Neural progenitor cell (in vitro differentiated cells): ENCODE results near the gene TRIM28. TPM values are rescaled to one million over a fixed set of nuclear protein-coding genes. Genes with fewer than 3 reads are reported as not detected.
A peak's percentile ranks its signal among the peaks of the same experiment; 100 is the strongest.

Source experiments
- DNase-seq: peaks from one replicate; pipeline ENCODE4 v3.0.0-alpha.2; 2016; ENCODE audit warnings: low spot score
- H2AFZ ChIP-seq: fragments of 200-600 bp; sonication (generic); replicated peaks from 2 replicates; pipeline ENCODE4 v1.6.1; 2016; ENCODE audit warnings: antibody characterized with exemption
- H3F3A ChIP-seq: fragments of 200-600 bp; sonication (generic); 2 replicates; pipeline ENCODE4 v1.6.1; 2016; ENCODE audit warnings: antibody characterized with exemption, low read depth
- H3K27ac ChIP-seq: fragments of 200-600 bp; sonication (generic); 2 replicates; pipeline ENCODE4 v1.5.1; 2016; ENCODE audit warnings: mild to moderate bottlenecking
- H3K27me3 ChIP-seq: fragments of 200-600 bp; sonication (generic); 2 replicates; pipeline ENCODE4 v1.6.1; 2016; ENCODE audit warnings: mild to moderate bottlenecking, moderate library complexity
- H3K36me3 ChIP-seq: fragments of 200-600 bp; sonication (generic); 2 replicates; pipeline ENCODE4 v1.5.1; 2016
- H3K4me1 ChIP-seq: fragments of 200-600 bp; sonication (generic); 2 replicates; pipeline ENCODE4 v1.6.1; 2016; ENCODE audit warnings: mixed run types
- H3K4me2 ChIP-seq: fragments of 200-600 bp; sonication (generic); 2 replicates; pipeline ENCODE4 v1.6.1; 2016
- H3K4me3 ChIP-seq: fragments of 200-600 bp; sonication (generic); 2 replicates; pipeline ENCODE4 v1.5.1; 2016
- H3K79me2 ChIP-seq: fragments of 200-600 bp; sonication (generic); 2 replicates; pipeline ENCODE4 v1.6.1; 2016; ENCODE audit warnings: low read depth
- H3K9ac ChIP-seq: fragments of 200-600 bp; sonication (generic); 2 replicates; pipeline ENCODE4 v1.6.1; 2016
- H3K9me3 ChIP-seq: fragments of 200-600 bp; sonication (generic); 2 replicates; pipeline ENCODE4 v1.5.1; 2016; ENCODE audit warnings: low read depth
- H4K20me1 ChIP-seq: fragments of 200-600 bp; sonication (generic); 2 replicates; pipeline ENCODE4 v1.6.1; 2016; ENCODE audit warnings: low read depth
- H3K27ac Mint-ChIP-seq: 3 replicates; pipeline ENCODE4 v1.8.0; 2021; ENCODE audit warnings: mixed read lengths
- H3K27me3 Mint-ChIP-seq: 2 replicates; pipeline ENCODE4 v1.8.0; 2022; ENCODE audit warnings: low read depth, mild to moderate bottlenecking, inconsistent platforms, moderate library complexity, mixed read lengths; ENCODE audit not compliant: insufficient read depth
- H3K36me3 Mint-ChIP-seq: 3 replicates; pipeline ENCODE4 v1.8.0; 2021; ENCODE audit warnings: mixed read lengths
- H3K4me1 Mint-ChIP-seq: 3 replicates; pipeline ENCODE4 v1.8.0; 2021; ENCODE audit warnings: mixed read lengths
- H3K4me3 Mint-ChIP-seq: 3 replicates; pipeline ENCODE4 v1.8.0; 2021; ENCODE audit warnings: mild to moderate bottlenecking, moderate library complexity, mixed read lengths
- H3K9me3 Mint-ChIP-seq: 3 replicates; pipeline ENCODE4 v1.8.0; 2020; ENCODE audit warnings: mixed read lengths
- CTCF ChIP-seq: fragments of 200-600 bp; sonication (generic); IDR thresholded peaks from 2 replicates; pipeline ENCODE4 v1.5.1; 2017; ENCODE audit warnings: antibody characterized with exemption, mild to moderate bottlenecking
- EZH2 ChIP-seq: fragments of 200-600 bp; sonication (generic); IDR thresholded peaks from 2 replicates; pipeline ENCODE4 v1.6.1; 2017; ENCODE audit warnings: antibody characterized with exemption, mild to moderate bottlenecking, moderate library complexity
- EZH2phosphoT487 ChIP-seq: fragments of 200-600 bp; sonication (generic); IDR thresholded peaks from 2 replicates; pipeline ENCODE4 v1.6.1; 2017; ENCODE audit warnings: antibody characterized with exemption
- total RNA-seq: library from RNA; depleted of rRNA; stranded (reverse); fragments of >200 nt; gene quantifications from 2 replicates; pipeline ENCODE4 v1.2.3, GENCODE V29; 2015; ENCODE audit warnings: low replicate concordance

Gene TRIM28
- total RNA-seq, 1 donor from 2014 or later = 390 TPM

GRCh38 chr19:58566989-58567388 is 23.1 kb downstream of the TRIM28 start:
- H3K4me3 ChIP-seq = no peak overlapping the region
- Mint-ChIP-seq H3K9me3 (no peaks in the 10 kb centered on the region), H3K27ac (no peak overlapping the region), H3K4me1 (peaks cover 3% of the 10 kb centered on the region), H3K36me3 (peaks cover 13% of the 10 kb centered on the region), H3K27me3 (peaks cover 9% of the 10 kb centered on the region), H3K4me3 (no peak overlapping the region)
- H3K79me2 ChIP-seq = no peaks in the 10 kb centered on the region
- no peak overlapping the region for H3K4me2 ChIP-seq
- peaks cover under 1% of the 10 kb centered on the region for H3K4me1 ChIP-seq
- DNase-seq = no peak
- TF ChIP-seq CTCF = no peak
- no peak for TF ChIP-seq EZH2
- no peak for TF ChIP-seq EZH2phosphoT487
- no peaks in the 10 kb centered on the region for H4K20me1 ChIP-seq
- H3K9ac ChIP-seq = peak overlapping the region; percentile 27
- H3K27ac ChIP-seq = no peak overlapping the region
- no peaks in the 10 kb centered on the region for H3K9me3 ChIP-seq
- peaks cover 19% of the 10 kb centered on the region for H3K27me3 ChIP-seq
- H2AFZ ChIP-seq = no peak overlapping the region
- H3K36me3 ChIP-seq = no peaks in the 10 kb centered on the region
- H3F3A ChIP-seq = peaks cover 13% of the 10 kb centered on the region

GRCh38 chr19:58568453-58569130 is 24.7 kb downstream of the TRIM28 start:
- Mint-ChIP-seq H3K4me1 (peaks cover 12% of the 10 kb centered on the region), H3K9me3 (no peaks in the 10 kb centered on the region), H3K36me3 (peaks cover 14% of the 10 kb centered on the region), H3K27ac (peak overlapping the region; percentile 29), H3K4me3 (no peak overlapping the region), H3K27me3 (peaks cover 11% of the 10 kb centered on the region)
- DNase-seq = no peak
- no peak overlapping the region for H2AFZ ChIP-seq
- no peaks in the 10 kb centered on the region for H3K9me3 ChIP-seq
- TF ChIP-seq CTCF (no peak), EZH2phosphoT487 (no peak), EZH2 (no peak)
- no peak overlapping the region for H3K4me3 ChIP-seq
- H3K79me2 ChIP-seq = no peaks in the 10 kb centered on the region
- H3K4me2 ChIP-seq = no peak overlapping the region
- H3K27me3 ChIP-seq = peaks cover 3% of the 10 kb centered on the region
- peak overlapping the region; percentile 37 for H3K9ac ChIP-seq
- H3K36me3 ChIP-seq = no peaks in the 10 kb centered on the region
- H3K27ac ChIP-seq = no peak overlapping the region
- peaks cover 17% of the 10 kb centered on the region for H3F3A ChIP-seq
- H3K4me1 ChIP-seq = peaks cover 5% of the 10 kb centered on the region
- H4K20me1 ChIP-seq = no peaks in the 10 kb centered on the region

GRCh38 chr19:58569191-58569942 is 25.5 kb downstream of the TRIM28 start:
- Histone ChIP-seq H3K9me3 (no peaks in the 10 kb centered on the region), H3K27ac (no peak overlapping the region), H2AFZ (no peak overlapping the region), H3K36me3 (no peaks in the 10 kb centered on the region), H3K4me2 (no peak overlapping the region), H3K79me2 (no peaks in the 10 kb centered on the region), H4K20me1 (no peaks in the 10 kb centered on the region), H3K27me3 (no peaks in the 10 kb centered on the region), H3K9ac (no peak overlapping the region), H3F3A (peaks cover 24% of the 10 kb centered on the region), H3K4me3 (no peak overlapping the region), H3K4me1 (peaks cover 11% of the 10 kb centered on the region)
- no peak for DNase-seq
- no peaks in the 10 kb centered on the region for H3K9me3 Mint-ChIP-seq
- TF ChIP-seq EZH2 (no peak), EZH2phosphoT487 (no peak), CTCF (no peak)
- peaks cover 9% of the 10 kb centered on the region for H3K27me3 Mint-ChIP-seq
- H3K4me3 Mint-ChIP-seq = peak overlapping the region; percentile 52
- H3K36me3 Mint-ChIP-seq = peaks cover 12% of the 10 kb centered on the region
- H3K4me1 Mint-ChIP-seq = peaks cover 17% of the 10 kb centered on the region
- H3K27ac Mint-ChIP-seq = no peak overlapping the region
